GM23248 (cell line): ENCODE results near the gene ATP6V0E1. TPM values are rescaled to one million over a fixed set of nuclear protein-coding genes. Genes with fewer than 3 reads are reported as not detected.

Experiments
- DNase-seq: peaks from one replicate; pipeline ENCODE4 v3.0.0-alpha.2; 2015
- H2AFZ ChIP-seq: fragments of 200-600 bp; sonication (generic); 2 replicates; pipeline ENCODE4 v1.6.1; 2016; ENCODE audit warnings: antibody characterized with exemption
- H3F3A ChIP-seq: fragments of 200-600 bp; sonication (generic); 2 replicates; pipeline ENCODE4 v1.6.1; 2016; ENCODE audit warnings: mild to moderate bottlenecking, antibody characterized with exemption, mixed run types; ENCODE audit not compliant: insufficient read depth
- H3K27ac ChIP-seq: fragments of 200-600 bp; sonication (generic); 2 replicates; pipeline ENCODE4 v1.5.1; 2016; ENCODE audit warnings: mild to moderate bottlenecking
- H3K27me3 ChIP-seq: fragments of 200-600 bp; sonication (generic); replicated peaks from 2 replicates; pipeline ENCODE4 v1.6.1; 2016; ENCODE audit warnings: mild to moderate bottlenecking; ENCODE audit not compliant: insufficient read depth
- H3K36me3 ChIP-seq: fragments of 200-600 bp; sonication (generic); 2 replicates; pipeline ENCODE4 v1.6.1; 2016; ENCODE audit warnings: low read depth, mild to moderate bottlenecking
- H3K4me1 ChIP-seq: fragments of 200-600 bp; sonication (generic); 2 replicates; pipeline ENCODE4 v1.6.1; 2016; ENCODE audit warnings: mild to moderate bottlenecking; ENCODE audit not compliant: insufficient read depth
- H3K4me2 ChIP-seq: fragments of 200-600 bp; sonication (generic); one replicate; pipeline ENCODE4 v1.6.1; 2016; ENCODE audit warnings: mild to moderate bottlenecking; ENCODE audit not compliant: unreplicated experiment
- H3K4me3 ChIP-seq: fragments of 200-600 bp; sonication (generic); 2 replicates; pipeline ENCODE4 v1.5.1; 2016; ENCODE audit warnings: mild to moderate bottlenecking
- H3K79me2 ChIP-seq: fragments of 200-600 bp; sonication (generic); 2 replicates; pipeline ENCODE4 v1.6.1; 2016; ENCODE audit warnings: mild to moderate bottlenecking; ENCODE audit not compliant: insufficient read depth
- H3K9ac ChIP-seq: fragments of 200-600 bp; sonication (generic); 2 replicates; pipeline ENCODE4 v1.6.1; 2016; ENCODE audit warnings: mild to moderate bottlenecking
- H3K9me2 ChIP-seq: fragments of 200-600 bp; sonication (generic); 2 replicates; pipeline ENCODE4 v1.6.1; 2016; ENCODE audit warnings: mixed run types, mild to moderate bottlenecking, moderate library complexity; ENCODE audit not compliant: insufficient read depth
- H3K9me3 ChIP-seq: fragments of 200-600 bp; sonication (generic); one replicate; pipeline ENCODE4 v1.6.1; 2017; ENCODE audit warnings: low read depth
- H4K20me1 ChIP-seq: fragments of 200-600 bp; sonication (generic); 2 replicates; pipeline ENCODE4 v1.6.0; 2016; ENCODE audit not compliant: insufficient read depth
- EZH2 ChIP-seq: fragments of 200-600 bp; sonication (generic); IDR thresholded peaks from 2 replicates; pipeline ENCODE4 v1.6.1; 2018; ENCODE audit warnings: antibody characterized with exemption, mild to moderate bottlenecking; ENCODE audit not compliant: insufficient read depth, poor library complexity, severe bottlenecking
- EZH2phosphoT487 ChIP-seq: fragments of 200-600 bp; sonication (generic); IDR thresholded peaks from 2 replicates; pipeline ENCODE4 v1.6.1; 2018; ENCODE audit warnings: antibody characterized with exemption, moderate library complexity, mild to moderate bottlenecking, low read depth; ENCODE audit not compliant: insufficient read depth
- WGBS, 2 experiments: methylation state at CpG; one replicate each; pipeline ENCODE4 v1.1.6; 2015 to 2017; ENCODE audit warnings: low lambda C conversion rate in 2 of 2, low coverage in 1 of 2; ENCODE audit errors: missing lambda C conversion rate in 2 of 2; 5-methylcytosine and 5-hydroxymethylcytosine counted together
- in situ Hi-C: fragments of 300-500 bp; cut with MboI; formaldehyde crosslinking; loops from 2 replicates; pipeline ENCODE4 v1.15.0; 2020
- polyA plus RNA-seq: library from polyadenylated mRNA; unstranded; fragments of >200 nt; fragmentation: Nextera tagmentation; extraction: Ambion mirVana; gene quantifications from 2 replicates; pipeline ENCODE4 v1.2.1, GENCODE V29; 2016
- total RNA-seq: library from RNA; depleted of rRNA; stranded (reverse); fragments of >200 nt; shearing (Covaris generic); gene quantifications from 2 replicates; pipeline ENCODE4 v1.2.3, GENCODE V29; 2014

The ATP6V0E1 gene
- total and polyA plus RNA-seq, 2 experiments from 2014 or later, result 175 to 675 TPM

DNA sequence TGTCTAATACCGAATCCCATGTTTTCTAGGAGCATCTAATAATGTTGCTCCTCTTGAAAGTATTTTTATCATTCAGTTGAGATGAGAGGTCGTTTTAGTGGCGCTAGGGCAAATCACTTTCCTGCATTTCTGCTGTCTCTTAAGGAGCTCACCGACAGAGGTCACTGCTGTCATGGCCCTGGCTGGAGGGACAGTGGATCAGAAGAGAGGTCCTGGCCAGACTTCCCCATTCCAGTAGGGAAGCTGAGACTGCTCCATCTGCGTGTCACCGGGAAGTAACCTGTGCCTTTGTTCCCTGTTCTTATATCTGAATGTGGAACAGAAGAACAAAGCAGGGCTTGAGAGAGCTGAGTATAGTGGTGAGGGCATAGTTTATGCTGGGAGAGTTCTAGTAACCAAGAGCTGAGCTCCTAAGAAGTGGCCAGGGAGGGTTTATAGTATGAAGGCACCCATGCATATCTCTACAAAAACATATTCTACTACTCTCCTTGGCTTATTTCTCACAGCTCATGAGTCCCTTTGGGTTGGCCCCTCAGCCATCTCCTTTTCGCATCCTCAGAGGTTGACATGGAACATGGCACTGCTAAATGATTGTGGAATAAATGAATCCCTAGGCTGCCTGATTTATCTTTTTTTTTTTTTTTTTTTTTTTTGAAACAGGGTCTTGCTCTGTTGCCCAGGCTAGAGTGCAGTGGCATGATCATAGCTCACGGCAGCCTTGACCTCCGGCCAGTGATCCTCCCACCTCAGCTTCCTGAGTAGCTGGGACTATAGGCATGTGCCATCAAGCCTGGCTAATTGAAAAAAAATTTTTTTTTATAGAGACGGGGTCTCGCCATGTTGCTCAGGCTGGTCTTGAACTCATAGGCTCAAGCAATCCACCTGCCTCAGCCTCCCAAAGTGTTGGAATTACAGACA is 27.2 kb downstream of the ATP6V0E1 start:
- peaks cover 8% of the 10 kb centered on the region for H4K20me1 ChIP-seq
- peak; percentile 23 for DNase-seq
- WGBS, 2 experiments, result 80 to 85% methylated on average over 11 of the region's 11 CpGs

DNA sequence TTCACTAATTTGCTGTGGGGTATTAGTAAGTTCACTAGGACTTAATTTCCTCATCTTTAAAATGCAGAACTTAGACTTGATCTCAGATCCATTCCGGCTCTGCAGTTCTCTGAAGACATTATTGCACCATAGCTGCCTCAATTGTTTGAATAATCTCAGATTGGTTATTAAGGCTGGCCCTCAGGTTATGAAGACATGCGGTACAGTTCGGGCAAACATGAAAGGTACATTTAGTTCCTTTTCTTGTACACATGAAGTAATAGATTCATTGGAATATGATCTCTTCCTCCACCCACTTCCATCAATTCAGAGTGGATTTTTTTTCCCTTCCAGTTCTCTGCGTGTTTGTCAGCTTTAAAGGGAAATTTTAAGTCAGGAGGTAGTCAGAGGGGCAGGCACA is 28.0 kb downstream of the ATP6V0E1 start:
- no peaks in the 10 kb centered on the region for H3K9me2 ChIP-seq
- no peaks in the 10 kb centered on the region for H3K9me3 ChIP-seq
- in situ Hi-C loops, result no loop called here
- no peak for TF ChIP-seq EZH2
- TF ChIP-seq EZH2phosphoT487, result no peak
- no peak for DNase-seq
- H3K79me2 ChIP-seq, result peaks cover 100% of the 10 kb centered on the region
- H3K4me2 ChIP-seq, result no peak overlapping the region
- H2AFZ ChIP-seq, result no peak overlapping the region
- peaks cover 8% of the 10 kb centered on the region for H4K20me1 ChIP-seq
- peaks cover 9% of the 10 kb centered on the region for H3F3A ChIP-seq
- no peak overlapping the region for H3K4me3 ChIP-seq
- WGBS, 2 experiments, result 86 to 87% methylated on average over 4 of the region's 4 CpGs
- H3K4me1 ChIP-seq, result peaks cover 13% of the 10 kb centered on the region
- no peak overlapping the region for H3K9ac ChIP-seq
- no peaks in the 10 kb centered on the region for H3K27me3 ChIP-seq
- H3K27ac ChIP-seq, result no peak overlapping the region
- no peaks in the 10 kb centered on the region for H3K36me3 ChIP-seq

More for the DNA sequence above, 27.2 kb downstream of the ATP6V0E1 start:
- Histone ChIP-seq H3F3A (peaks cover 4% of the 10 kb centered on the region; the same call in 1 of the 2 replicates), H3K4me3 (no peak overlapping the region), H3K27me3 (no peaks in the 10 kb centered on the region), H3K9me3 (no peaks in the 10 kb centered on the region), H3K4me1 (peaks cover 6% of the 10 kb centered on the region; the same call in 1 of the 2 replicates), H3K4me2 (no peak overlapping the region), H3K36me3 (no peaks in the 10 kb centered on the region), H3K9ac (no peak overlapping the region), H3K27ac (no peak overlapping the region), H3K79me2 (peaks cover 100% of the 10 kb centered on the region), H2AFZ (no peak overlapping the region), H3K9me2 (no peaks in the 10 kb centered on the region)
- TF ChIP-seq EZH2 (no peak), EZH2phosphoT487 (no peak)
- in situ Hi-C loops, result no loop called here

DNA sequence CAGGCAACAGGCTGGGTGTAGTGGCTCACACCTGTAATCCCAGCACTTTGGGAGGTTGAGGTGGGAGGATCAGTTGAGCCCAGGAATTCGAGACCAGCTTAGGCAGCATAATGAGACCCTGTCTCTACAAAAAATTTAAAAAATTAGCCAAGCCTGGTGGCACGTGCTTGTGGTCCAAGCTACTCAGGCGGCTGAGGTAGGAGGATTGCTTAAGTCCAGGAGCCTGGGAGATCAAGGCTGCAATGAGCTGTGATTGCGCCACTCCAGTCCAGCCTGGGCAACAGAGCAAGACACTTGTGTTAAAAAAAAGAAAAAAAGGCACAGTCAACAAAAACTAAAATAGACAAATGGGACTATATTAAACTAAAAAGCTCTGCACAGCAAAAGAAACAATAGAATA is 29.3 kb downstream of the ATP6V0E1 start:
- WGBS, 2 experiments, result 91 to 92% methylated on average over 4 of the region's 4 CpGs
- no peak overlapping the region for H3K4me2 ChIP-seq
- H3K36me3 ChIP-seq, result no peaks in the 10 kb centered on the region
- H3K27ac ChIP-seq, result no peak overlapping the region
- peaks cover 18% of the 10 kb centered on the region for H3K4me1 ChIP-seq
- no peak overlapping the region for H3K9ac ChIP-seq
- no peak overlapping the region for H2AFZ ChIP-seq
- no peaks in the 10 kb centered on the region for H3K9me2 ChIP-seq
- no peak overlapping the region for H3K4me3 ChIP-seq
- peaks cover 100% of the 10 kb centered on the region for H3K79me2 ChIP-seq
- H3K9me3 ChIP-seq, result no peaks in the 10 kb centered on the region
- no peak for TF ChIP-seq EZH2phosphoT487
- no peak for TF ChIP-seq EZH2
- H3K27me3 ChIP-seq, result no peaks in the 10 kb centered on the region
- in situ Hi-C loops, result no loop called here
- DNase-seq, result no peak
- peaks cover 12% of the 10 kb centered on the region for H3F3A ChIP-seq
- H4K20me1 ChIP-seq, result no peaks in the 10 kb centered on the region; the same call in 1 of the 2 replicates

DNA sequence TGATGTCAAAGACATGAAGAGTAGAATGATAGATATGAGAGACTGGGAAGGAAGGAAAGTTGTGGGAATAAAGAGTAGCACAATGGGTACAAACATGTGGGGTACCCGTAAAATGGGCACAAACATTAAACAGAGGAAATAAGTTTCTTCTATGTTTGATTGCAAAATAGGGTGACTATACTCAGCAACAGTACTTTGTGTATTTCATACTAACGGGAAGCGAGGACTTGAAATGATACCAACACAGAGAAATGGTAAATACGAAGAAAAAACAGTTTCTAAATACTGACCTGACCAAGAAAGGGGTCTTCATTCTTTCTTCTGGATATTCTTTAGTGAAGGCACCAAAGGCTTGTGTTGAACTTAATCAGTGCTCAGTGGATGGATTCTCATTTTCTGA is 31.1 kb downstream of the ATP6V0E1 start:
- H3K4me3 ChIP-seq, result no peak overlapping the region
- WGBS, 2 experiments, result 100% methylated on average over 4 of the region's 4 CpGs
- H3K9ac ChIP-seq, result no peak overlapping the region
- peaks cover 18% of the 10 kb centered on the region for H3K4me1 ChIP-seq
- H3K27me3 ChIP-seq, result no peaks in the 10 kb centered on the region
- no peaks in the 10 kb centered on the region for H3K36me3 ChIP-seq
- no peaks in the 10 kb centered on the region for H3K9me3 ChIP-seq
- H3F3A ChIP-seq, result peaks cover 14% of the 10 kb centered on the region
- H3K27ac ChIP-seq, result no peak overlapping the region
- peaks cover 100% of the 10 kb centered on the region for H3K79me2 ChIP-seq
- in situ Hi-C loops, result no loop called here
- H4K20me1 ChIP-seq, result peaks cover 2% of the 10 kb centered on the region; the same call in 1 of the 2 replicates
- H3K9me2 ChIP-seq, result no peaks in the 10 kb centered on the region
- no peak for DNase-seq
- no peak for TF ChIP-seq EZH2phosphoT487
- no peak overlapping the region for H3K4me2 ChIP-seq
- H2AFZ ChIP-seq, result no peak overlapping the region
